NCI-H146 treated with DMSO at 0.1 percent for 48 hours (cell line): ENCODE data around the gene FXR1.
"Not testable (repeated sequence)": the region's sequence is repeated elsewhere in the genome, so short reads cannot be mapped to it uniquely, and the experiment has no call there.

Source experiments
- DNase-seq: peaks from one replicate; lab custom pipeline; 2025; ENCODE audit not compliant: unreplicated experiment; lab: John Stamatoyannopoulos, UW

FXR1 gene

GRCh38 chr3:180912304-180913296, at the start of gene FXR1:
Gene FXR1, plus strand, starts transcription at chr3:180912670. Its CDS starts 16 bp downstream, at chr3:180912686.
- DNase-seq = peak; percentile 99

GRCh38 chr3:180870008-180870699, 42.3 kb upstream of the FXR1 start:
- DNase-seq = no peak

- no peak for DNase-seq
Measured at GRCh38 chr3:180871901-180872300, 40.6 kb upstream of the FXR1 start.

GRCh38 chr3:180872430-180872829, 40.0 kb upstream of the FXR1 start:
- DNase-seq = not testable (repeated sequence)

- no peak for DNase-seq
Measured at GRCh38 chr3:180875124-180875698, 37.3 kb upstream of the FXR1 start.

GRCh38 chr3:180881065-180881801, 31.2 kb upstream of the FXR1 start:
- no peak for DNase-seq

GRCh38 chr3:180882115-180882514, 30.4 kb upstream of the FXR1 start:
- no peak for DNase-seq

- no peak for DNase-seq
Measured at GRCh38 chr3:180888992-180889560, 23.4 kb upstream of the FXR1 start.

GRCh38 chr3:180898572-180898971, 13.9 kb upstream of the FXR1 start:
- no peak for DNase-seq

- no peak for DNase-seq
Measured at GRCh38 chr3:180909369-180910127, 2.9 kb upstream of the FXR1 start.

GRCh38 chr3:180910823-180911222, 1.6 kb upstream of the FXR1 start:
- no peak for DNase-seq

GRCh38 chr3:180911876-180912303, 580 bp upstream of the FXR1 start:
- DNase-seq = no peak

- DNase-seq = no peak
Measured at GRCh38 chr3:180913581-180914404, 1.3 kb downstream of the FXR1 start.

- DNase-seq = no peak
Measured at GRCh38 chr3:180918542-180918941, 6.1 kb downstream of the FXR1 start.

GRCh38 chr3:180922242-180922641, 9.8 kb downstream of the FXR1 start:
- no peak for DNase-seq

GRCh38 chr3:180923561-180923960, 11.1 kb downstream of the FXR1 start:
- no peak for DNase-seq

- no peak for DNase-seq
Measured at GRCh38 chr3:180926526-180926925, 14.1 kb downstream of the FXR1 start.

GRCh38 chr3:180929376-180929775, 16.9 kb downstream of the FXR1 start:
- DNase-seq = no peak

GRCh38 chr3:180930526-180930925, 18.1 kb downstream of the FXR1 start:
- DNase-seq = no peak
